PFSK-1 (cell line): ENCODE data around the gene CYSLTR2.

ENCODE experiments used
- FOXP2 ChIP-seq: optimal IDR thresholded peaks from 2 replicates; pipeline ENCODE3; 2011; ENCODE audit warnings: borderline replicate concordance, control low read depth, inconsistent platforms; ENCODE audit not compliant: insufficient read depth; ENCODE audit errors: extremely low read length, extremely low read depth
- POLR2AphosphoS5 ChIP-seq: IDR thresholded peaks from 2 replicates; pipeline ENCODE4 v1.6.1; 2012; ENCODE audit warnings: low read depth, mild to moderate bottlenecking, control low read depth, low read length, moderate library complexity
- SIN3A ChIP-seq: IDR thresholded peaks from 2 replicates; pipeline ENCODE4 v1.6.1; 2012; ENCODE audit warnings: mild to moderate bottlenecking, low read length, moderate library complexity, borderline replicate concordance; ENCODE audit not compliant: insufficient read depth
- TAF1 ChIP-seq: IDR thresholded peaks from 2 replicates; pipeline ENCODE4 v1.6.1; 2012; ENCODE audit warnings: low read length, control low read depth, borderline replicate concordance; ENCODE audit not compliant: insufficient read depth
- TF ChIP-seq, protein P1 (sequence below), 2 experiments: IDR thresholded peaks; 2 replicates each; pipeline versions ENCODE4 v1.6.1 to v1.8.0; 2011 to 2012; ENCODE audit warnings: low read depth in 2 of 2, low read length in 2 of 2, control low read depth in 1 of 2, inconsistent platforms in 1 of 2, mild to moderate bottlenecking in 1 of 2, moderate library complexity in 1 of 2; ENCODE audit not compliant: insufficient read depth in 1 of 2

The CYSLTR2 gene

DNA sequence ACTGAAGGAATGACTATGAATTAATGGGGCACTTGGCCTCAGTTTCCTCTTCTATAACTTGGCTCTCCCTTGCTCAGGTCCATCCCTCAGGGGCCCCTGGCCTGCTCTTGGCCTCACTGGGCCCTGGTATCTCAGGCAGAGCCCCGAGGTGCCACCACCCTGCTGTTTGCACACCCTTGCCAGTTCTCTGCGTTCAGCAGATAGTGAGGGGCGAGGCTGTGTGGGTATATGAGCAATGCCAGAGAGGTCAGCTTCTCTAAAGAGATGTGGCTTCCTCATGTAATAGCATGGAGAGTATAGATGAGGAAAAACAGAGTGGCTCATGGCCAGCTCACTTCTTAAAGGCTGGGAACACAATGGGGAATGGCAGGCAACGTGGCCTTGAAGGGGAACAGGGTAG lies 76.1 kb downstream of the CYSLTR2 start:
- no peak for TF ChIP-seq TAF1
- TF ChIP-seq FOXP2: no peak
- TF ChIP-seq SIN3A: no peak
- no peak for TF ChIP-seq POLR2AphosphoS5
- TF ChIP-seq, protein P1, sequence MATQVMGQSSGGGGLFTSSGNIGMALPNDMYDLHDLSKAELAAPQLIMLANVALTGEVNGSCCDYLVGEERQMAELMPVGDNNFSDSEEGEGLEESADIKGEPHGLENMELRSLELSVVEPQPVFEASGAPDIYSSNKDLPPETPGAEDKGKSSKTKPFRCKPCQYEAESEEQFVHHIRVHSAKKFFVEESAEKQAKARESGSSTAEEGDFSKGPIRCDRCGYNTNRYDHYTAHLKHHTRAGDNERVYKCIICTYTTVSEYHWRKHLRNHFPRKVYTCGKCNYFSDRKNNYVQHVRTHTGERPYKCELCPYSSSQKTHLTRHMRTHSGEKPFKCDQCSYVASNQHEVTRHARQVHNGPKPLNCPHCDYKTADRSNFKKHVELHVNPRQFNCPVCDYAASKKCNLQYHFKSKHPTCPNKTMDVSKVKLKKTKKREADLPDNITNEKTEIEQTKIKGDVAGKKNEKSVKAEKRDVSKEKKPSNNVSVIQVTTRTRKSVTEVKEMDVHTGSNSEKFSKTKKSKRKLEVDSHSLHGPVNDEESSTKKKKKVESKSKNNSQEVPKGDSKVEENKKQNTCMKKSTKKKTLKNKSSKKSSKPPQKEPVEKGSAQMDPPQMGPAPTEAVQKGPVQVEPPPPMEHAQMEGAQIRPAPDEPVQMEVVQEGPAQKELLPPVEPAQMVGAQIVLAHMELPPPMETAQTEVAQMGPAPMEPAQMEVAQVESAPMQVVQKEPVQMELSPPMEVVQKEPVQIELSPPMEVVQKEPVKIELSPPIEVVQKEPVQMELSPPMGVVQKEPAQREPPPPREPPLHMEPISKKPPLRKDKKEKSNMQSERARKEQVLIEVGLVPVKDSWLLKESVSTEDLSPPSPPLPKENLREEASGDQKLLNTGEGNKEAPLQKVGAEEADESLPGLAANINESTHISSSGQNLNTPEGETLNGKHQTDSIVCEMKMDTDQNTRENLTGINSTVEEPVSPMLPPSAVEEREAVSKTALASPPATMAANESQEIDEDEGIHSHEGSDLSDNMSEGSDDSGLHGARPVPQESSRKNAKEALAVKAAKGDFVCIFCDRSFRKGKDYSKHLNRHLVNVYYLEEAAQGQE (IDR thresholded peaks at IDR 0.05; ENCODE audit: insufficient read depth in 1 of 2, low read depth in 2 of 2, low read length in 2 of 2): no peak

- TF ChIP-seq FOXP2 (no peak), POLR2AphosphoS5 (no peak), TAF1 (no peak), SIN3A (no peak)
- TF ChIP-seq, protein P1 (IDR thresholded peaks at IDR 0.05; ENCODE audit: insufficient read depth in 1 of 2, low read depth in 2 of 2, low read length in 2 of 2): no peak
These were observed 77.4 kb downstream of the CYSLTR2 start for GRCh38 chr13:48731001-48731658.

- TF ChIP-seq POLR2AphosphoS5: no peak
- no peak for TF ChIP-seq SIN3A
- TF ChIP-seq, protein P1 (IDR thresholded peaks at IDR 0.05; ENCODE audit: insufficient read depth in 1 of 2, low read depth in 2 of 2, low read length in 2 of 2): no peak
- no peak for TF ChIP-seq FOXP2
- TF ChIP-seq TAF1: no peak
These were observed 78.3 kb downstream of the CYSLTR2 start for GRCh38 chr13:48731957-48732569.

GRCh38 chr13:48733739-48734335 lies 80.1 kb downstream of the CYSLTR2 start:
- TF ChIP-seq TAF1 (no peak), POLR2AphosphoS5 (no peak), SIN3A (no peak), FOXP2 (no peak)
- TF ChIP-seq, protein P1 (IDR thresholded peaks at IDR 0.05; ENCODE audit: insufficient read depth in 1 of 2, low read depth in 2 of 2, low read length in 2 of 2): no peak
